ENCODE results near the gene SNCA.

SNCA gene

GRCh38 chr4:89813197-89813596 is 23.8 kb downstream of the SNCA start:
- no peak for DNase-seq

- no peak for DNase-seq
Measured at GRCh38 chr4:89807441-89808140, 29.4 kb downstream of the SNCA start.

- DNase-seq = no peak
Measured at GRCh38 chr4:89805297-89805696, 31.7 kb downstream of the SNCA start.

- no peak for DNase-seq
Measured at GRCh38 chr4:89803915-89804314, 33.0 kb downstream of the SNCA start.

- no peak for DNase-seq
Measured at GRCh38 chr4:89803036-89803435, 33.9 kb downstream of the SNCA start.

GRCh38 chr4:89800527-89801103 is 36.3 kb downstream of the SNCA start:
- no peak for DNase-seq

GRCh38 chr4:89800012-89800516 is 36.9 kb downstream of the SNCA start:
- no peak for DNase-seq

- DNase-seq = no peak
Measured at GRCh38 chr4:89799071-89799470, 37.9 kb downstream of the SNCA start.

GRCh38 chr4:89797117-89797516 is 39.8 kb downstream of the SNCA start:
- no peak for DNase-seq

- DNase-seq = no peak
Measured at GRCh38 chr4:89788206-89789072, 48.5 kb downstream of the SNCA start.

GRCh38 chr4:89784686-89785231 is 52.2 kb downstream of the SNCA start:
- no peak for DNase-seq

- DNase-seq = no peak
Measured at GRCh38 chr4:89781321-89781720, 55.6 kb downstream of the SNCA start.

- no peak for DNase-seq
Measured at GRCh38 chr4:89773805-89774204, 63.2 kb downstream of the SNCA start.

GRCh38 chr4:89769856-89770255 is 67.1 kb downstream of the SNCA start:
- no peak for DNase-seq

- no peak for DNase-seq
Measured at GRCh38 chr4:89767924-89768323, 69.0 kb downstream of the SNCA start.

GRCh38 chr4:89765966-89766365 is 71.0 kb downstream of the SNCA start:
- no peak for DNase-seq

GRCh38 chr4:89765528-89765927 is 71.4 kb downstream of the SNCA start:
- no peak for DNase-seq

- DNase-seq = no peak
Measured at GRCh38 chr4:89762311-89762710, 74.7 kb downstream of the SNCA start.

GRCh38 chr4:89759426-89759825 is 77.5 kb downstream of the SNCA start:
- DNase-seq = no peak

- DNase-seq = no peak
Measured at GRCh38 chr4:89757154-89757719, 79.7 kb downstream of the SNCA start.

- DNase-seq = no peak
Measured at GRCh38 chr4:89755220-89755619, 81.7 kb downstream of the SNCA start.

- DNase-seq = no peak
Measured at GRCh38 chr4:89754531-89754930, 82.4 kb downstream of the SNCA start.

- DNase-seq = no peak
Measured at GRCh38 chr4:89753601-89754066, 83.3 kb downstream of the SNCA start.
